Measurements from ENCODE around the gene SH3GL2.

The SH3GL2 gene

GRCh38 chr9:17555362-17556054, 23.4 kb upstream of the SH3GL2 start:
- no peak for DNase-seq (ENCODE audit: low spot score)
- in situ Hi-C loops (cut with MboI; ENCODE audit: low sequenced_read_pairs, unreplicated experiment): no loop called here
- no peak for TF ChIP-seq CTCF (IDR thresholded peaks at IDR 0.05; ENCODE audit: borderline replicate concordance, control extremely low read depth, extremely low read depth, insufficient read depth, missing control alignments)

GRCh38 chr9:17556255-17556654, 22.6 kb upstream of the SH3GL2 start:
- in situ Hi-C loops (cut with MboI; ENCODE audit: low sequenced_read_pairs, unreplicated experiment): no loop called here
- DNase-seq (ENCODE audit: low spot score): no peak
- TF ChIP-seq CTCF (IDR thresholded peaks at IDR 0.05; ENCODE audit: borderline replicate concordance, control extremely low read depth, extremely low read depth, insufficient read depth, missing control alignments): no peak

GRCh38 chr9:17556935-17557334, 21.9 kb upstream of the SH3GL2 start:
- no peak for TF ChIP-seq CTCF (IDR thresholded peaks at IDR 0.05; ENCODE audit: borderline replicate concordance, control extremely low read depth, extremely low read depth, insufficient read depth, missing control alignments)
- in situ Hi-C loops (cut with MboI; ENCODE audit: low sequenced_read_pairs, unreplicated experiment): no loop called here
- DNase-seq (ENCODE audit: low spot score): no peak

GRCh38 chr9:17571825-17572224, 7.0 kb upstream of the SH3GL2 start:
- in situ Hi-C loops (cut with MboI; ENCODE audit: low sequenced_read_pairs, unreplicated experiment): no loop called here
- no peak for DNase-seq (ENCODE audit: low spot score)
- TF ChIP-seq CTCF (IDR thresholded peaks at IDR 0.05; ENCODE audit: borderline replicate concordance, control extremely low read depth, extremely low read depth, insufficient read depth, missing control alignments): no peak

- no peak for TF ChIP-seq CTCF (IDR thresholded peaks at IDR 0.05; ENCODE audit: borderline replicate concordance, control extremely low read depth, extremely low read depth, insufficient read depth, missing control alignments)
- DNase-seq (ENCODE audit: low spot score): no peak
- in situ Hi-C loops (cut with MboI; ENCODE audit: low sequenced_read_pairs, unreplicated experiment): no loop called here
Measured at GRCh38 chr9:17574342-17574741, 4.5 kb upstream of the SH3GL2 start.

- DNase-seq (ENCODE audit: low spot score): no peak
- in situ Hi-C loops (cut with MboI; ENCODE audit: low sequenced_read_pairs, unreplicated experiment): no loop called here
- TF ChIP-seq CTCF (IDR thresholded peaks at IDR 0.05; ENCODE audit: borderline replicate concordance, control extremely low read depth, extremely low read depth, insufficient read depth, missing control alignments): no peak
Measured at GRCh38 chr9:17578577-17578910, 322 bp upstream of the SH3GL2 start.

All from GM13976 (cell line).